GM23338 (cell line): ENCODE measurements around the gene PAGE3. TPM values are rescaled to one million over a fixed set of nuclear protein-coding genes. Genes with fewer than 3 reads are reported as not detected.

Experiments
- ATAC-seq: fragments of 200-7000 bp; cut with Tn5 transposase; 3 replicates; pipeline ENCODE4 v1.9.1; 2020
- DNase-seq: peaks from one replicate; pipeline ENCODE4 v3.0.0-alpha.2; 2015; ENCODE audit warnings: low spot score
- H2AFZ ChIP-seq: fragments of 200-600 bp; sonication (generic); 2 replicates; pipeline ENCODE4 v1.8.0; 2016; ENCODE audit warnings: antibody characterized with exemption, mild to moderate bottlenecking, moderate library complexity
- H3F3A ChIP-seq: fragments of 200-600 bp; sonication (generic); replicated peaks from 2 replicates; pipeline ENCODE4 v1.8.0; 2017; ENCODE audit warnings: antibody characterized with exemption, mixed run types, low read depth
- H3K27ac ChIP-seq: fragments of 200-600 bp; sonication (generic); 2 replicates; pipeline ENCODE4 v1.6.1; 2016; ENCODE audit warnings: low read depth
- H3K27me3 ChIP-seq: fragments of 200-600 bp; sonication (generic); 2 replicates; pipeline ENCODE4 v1.8.0; 2016; ENCODE audit warnings: mild to moderate bottlenecking, mixed run types, moderate library complexity; ENCODE audit not compliant: insufficient read depth
- H3K36me3 ChIP-seq: fragments of 200-600 bp; sonication (generic); 2 replicates; pipeline ENCODE4 v1.8.0; 2016; ENCODE audit warnings: mild to moderate bottlenecking; ENCODE audit not compliant: insufficient read depth
- H3K4me1 ChIP-seq: fragments of 200-600 bp; sonication (generic); 2 replicates; pipeline ENCODE4 v1.8.0; 2016; ENCODE audit warnings: mild to moderate bottlenecking, moderate library complexity; ENCODE audit not compliant: insufficient read depth
- H3K4me2 ChIP-seq: fragments of 200-600 bp; sonication (generic); 2 replicates; pipeline ENCODE4 v1.7.1; 2017; ENCODE audit warnings: mixed run types
- H3K4me3 ChIP-seq: fragments of 200-600 bp; sonication (generic); 2 replicates; pipeline ENCODE4 v1.6.1; 2016; ENCODE audit warnings: mixed run types
- H3K79me2 ChIP-seq: fragments of 200-600 bp; sonication (generic); replicated peaks from 2 replicates; pipeline ENCODE4 v1.8.0; 2017; ENCODE audit warnings: mild to moderate bottlenecking; ENCODE audit not compliant: insufficient read depth
- H3K9me2 ChIP-seq: fragments of 200-600 bp; sonication (generic); 2 replicates; pipeline ENCODE4 v1.8.0; 2017; ENCODE audit not compliant: insufficient read depth
- H4K20me1 ChIP-seq: fragments of 200-600 bp; sonication (generic); replicated peaks from 2 replicates; pipeline ENCODE4 v1.8.0; 2017; ENCODE audit warnings: mild to moderate bottlenecking; ENCODE audit not compliant: insufficient read depth
- H3K27ac Mint-ChIP-seq: 2 replicates; pipeline ENCODE4 v1.8.0; 2020; ENCODE audit warnings: inconsistent platforms, mild to moderate bottlenecking, moderate library complexity, mixed read lengths
- H3K27me3 Mint-ChIP-seq: 3 replicates; pipeline ENCODE4 v1.8.0; 2022; ENCODE audit warnings: low read depth, mild to moderate bottlenecking, moderate library complexity, mixed read lengths, inconsistent platforms; ENCODE audit not compliant: insufficient read depth, poor library complexity
- H3K36me3 Mint-ChIP-seq: 3 replicates; pipeline ENCODE4 v1.8.0; 2021; ENCODE audit warnings: low read depth, mild to moderate bottlenecking, inconsistent platforms, moderate library complexity, mixed read lengths
- H3K4me1 Mint-ChIP-seq: 3 replicates; pipeline ENCODE4 v1.8.0; 2020; ENCODE audit warnings: mild to moderate bottlenecking, inconsistent platforms, mixed read lengths
- H3K4me3 Mint-ChIP-seq: 3 replicates; pipeline ENCODE4 v1.8.0; 2021; ENCODE audit warnings: moderate library complexity, mild to moderate bottlenecking, inconsistent platforms, mixed read lengths
- H3K9me3 Mint-ChIP-seq: 3 replicates; pipeline ENCODE4 v1.8.0; 2020; ENCODE audit warnings: moderate library complexity, mild to moderate bottlenecking, inconsistent platforms, mixed read lengths
- CREB1 ChIP-seq: fragments of 250-450 bp; sonication (Bioruptor Pico); IDR thresholded peaks from 2 replicates; pipeline ENCODE4 v1.5.0; 2020; ENCODE audit warnings: low read depth, mild to moderate bottlenecking, moderate library complexity
- CTCF ChIP-seq, 2 experiments: fragments of 200-600 bp in 1 of 2; sonication (generic) in 1 of 2; conservative IDR thresholded peaks; 2 replicates each; pipeline versions ENCODE4 v1.5.1 to v1.6.1; 2016 to 2017; ENCODE audit warnings: antibody characterized with exemption in 2 of 2, low read depth in 2 of 2, mild to moderate bottlenecking in 2 of 2, moderate library complexity in 1 of 2
- ETS1 ChIP-seq: IDR thresholded peaks from 2 replicates; pipeline ENCODE4 v1.6.1; 2016; ENCODE audit warnings: antibody characterized with exemption
- EZH2 ChIP-seq: fragments of 200-600 bp; sonication (generic); IDR thresholded peaks from one replicate; pipeline ENCODE4 v1.8.0; 2017; ENCODE audit warnings: antibody characterized with exemption, mild to moderate bottlenecking, low read depth; ENCODE audit not compliant: unreplicated experiment
- EZH2phosphoT487 ChIP-seq: fragments of 200-600 bp; sonication (generic); IDR thresholded peaks from one replicate; pipeline ENCODE4 v1.8.1; 2018; ENCODE audit warnings: antibody characterized with exemption; ENCODE audit not compliant: unreplicated experiment
- JUNB ChIP-seq: IDR thresholded peaks from one replicate; pipeline ENCODE4 v1.6.1; 2016; ENCODE audit warnings: antibody characterized with exemption; ENCODE audit not compliant: unreplicated experiment
- POLR2AphosphoS5 ChIP-seq: IDR thresholded peaks from 2 replicates; pipeline ENCODE4 v1.6.1; 2016; ENCODE audit warnings: antibody characterized with exemption, low read depth
- ZNF114 ChIP-seq: fragments of 250-450 bp; sonication (Bioruptor Pico); IDR thresholded peaks from 2 replicates; pipeline ENCODE4 v1.5.0; 2020; ENCODE audit warnings: mild to moderate bottlenecking, moderate library complexity
- ZNF331 ChIP-seq: fragments of 250-450 bp; sonication (Bioruptor Pico); IDR thresholded peaks from 2 replicates; pipeline ENCODE4 v1.5.0; 2020; ENCODE audit warnings: low read depth, mild to moderate bottlenecking, moderate library complexity
- polyA plus RNA-seq: library from polyadenylated mRNA; unstranded; fragments of >200 nt; fragmentation: Nextera tagmentation; extraction: Ambion mirVana; gene quantifications from 2 replicates; pipeline ENCODE4 v1.2.1, GENCODE V29; 2016
- total RNA-seq: library from RNA; depleted of rRNA; stranded (reverse); fragments of >200 nt; shearing (Covaris generic); gene quantifications from 2 replicates; pipeline ENCODE4 v1.2.3, GENCODE V29; 2014

The PAGE3 gene
- total and polyA plus RNA-seq, 2 experiments from 2014 or later: not detected

- no peaks in the 10 kb centered on the region for H3K79me2 ChIP-seq
- no peak for TF ChIP-seq CTCF (conservative IDR thresholded peaks at IDR 0.05; ENCODE audit: low read depth in 2 of 2)
- TF ChIP-seq ZNF331 (CRISPR knock-in tag): no peak
- no peak for TF ChIP-seq EZH2
- no peak for TF ChIP-seq ETS1
- TF ChIP-seq POLR2AphosphoS5: no peak
- TF ChIP-seq CREB1: no peak
- no peak for ATAC-seq
- no peak for DNase-seq
- no peak overlapping the region for H3K27ac Mint-ChIP-seq
- H3K27ac ChIP-seq: no peak overlapping the region
- no peaks in the 10 kb centered on the region for H4K20me1 ChIP-seq
- no peaks in the 10 kb centered on the region for H3K36me3 ChIP-seq
- no peak overlapping the region for H3K4me3 Mint-ChIP-seq
- no peaks in the 10 kb centered on the region for H3K4me1 ChIP-seq
- no peak overlapping the region for H3K4me2 ChIP-seq
- no peak overlapping the region for H2AFZ ChIP-seq
- no peaks in the 10 kb centered on the region for H3K9me2 ChIP-seq
- no peaks in the 10 kb centered on the region for H3K36me3 Mint-ChIP-seq
- no peaks in the 10 kb centered on the region for H3K4me1 Mint-ChIP-seq
- H3K27me3 Mint-ChIP-seq: no peaks in the 10 kb centered on the region
- peaks cover 31% of the 10 kb centered on the region for H3K9me3 Mint-ChIP-seq
- H3K4me3 ChIP-seq: no peak overlapping the region
- no peaks in the 10 kb centered on the region for H3K27me3 ChIP-seq
- H3F3A ChIP-seq: no peaks in the 10 kb centered on the region
Measured at GRCh38 chrX:55260806-55261205, 3.9 kb downstream of the PAGE3 start.

- DNase-seq (no peak), ATAC-seq (no peak)
- no peaks in the 10 kb centered on the region for H3K79me2 ChIP-seq
- H3K4me3 ChIP-seq: no peak overlapping the region
- Mint-ChIP-seq H3K36me3 (no peaks in the 10 kb centered on the region; the same call in 1 of the 3 replicates), H3K4me3 (no peak overlapping the region), H3K27me3 (peaks cover 2% of the 10 kb centered on the region), H3K9me3 (peaks cover 49% of the 10 kb centered on the region), H3K4me1 (no peaks in the 10 kb centered on the region), H3K27ac (no peak overlapping the region)
- no peak overlapping the region for H3K27ac ChIP-seq
- TF ChIP-seq JUNB (no peak), ZNF114 (CRISPR knock-in tag) (no peak), CREB1 (no peak), EZH2phosphoT487 (no peak), EZH2 (no peak)
- H3F3A ChIP-seq: no peaks in the 10 kb centered on the region
- H3K9me2 ChIP-seq: no peaks in the 10 kb centered on the region
- no peak overlapping the region for H3K4me2 ChIP-seq
- H3K27me3 ChIP-seq: no peaks in the 10 kb centered on the region
- no peaks in the 10 kb centered on the region for H3K36me3 ChIP-seq
- H4K20me1 ChIP-seq: no peaks in the 10 kb centered on the region
- no peak overlapping the region for H2AFZ ChIP-seq
- H3K4me1 ChIP-seq: no peaks in the 10 kb centered on the region
Measured at GRCh38 chrX:55253528-55253927, 11.2 kb downstream of the PAGE3 start.
